DOHH2 (cell line): ENCODE measurements around the gene MOV10.

ENCODE experiments used
- H3F3A ChIP-seq: fragments of 200-600 bp; sonication (generic), shearing (Covaris generic); 2 replicates; pipeline ENCODE4 v1.6.0; 2016; ENCODE audit warnings: antibody characterized with exemption, mild to moderate bottlenecking; ENCODE audit not compliant: control insufficient read depth, insufficient read depth
- H3K27ac ChIP-seq: fragments of 200-600 bp; sonication (generic); 2 replicates; pipeline ENCODE4 v1.5.1; 2014; ENCODE audit warnings: low read depth, mild to moderate bottlenecking, low read length, moderate library complexity
- H3K27me3 ChIP-seq: fragments of 200-600 bp; sonication (generic); 2 replicates; pipeline ENCODE4 v1.6.1; 2014; ENCODE audit warnings: mild to moderate bottlenecking, low read length, mixed read lengths; ENCODE audit not compliant: control insufficient read depth
- H3K36me3 ChIP-seq: fragments of 200-600 bp; sonication (generic); 2 replicates; pipeline ENCODE4 v1.6.1; 2014; ENCODE audit warnings: mild to moderate bottlenecking, low read length, moderate library complexity, mixed read lengths; ENCODE audit not compliant: control insufficient read depth
- H3K4me1 ChIP-seq: fragments of 200-600 bp; sonication (generic); 2 replicates; pipeline ENCODE4 v1.6.1; 2014; ENCODE audit warnings: mild to moderate bottlenecking, low read length, mixed read lengths; ENCODE audit not compliant: control insufficient read depth
- H3K4me2 ChIP-seq: fragments of 200-600 bp; sonication (generic); 2 replicates; pipeline ENCODE4 v1.6.0; 2014; ENCODE audit warnings: mild to moderate bottlenecking, low read length, moderate library complexity
- H3K4me3 ChIP-seq: fragments of 200-600 bp; sonication (generic); 2 replicates; pipeline ENCODE4 v1.5.1; 2014; ENCODE audit warnings: mild to moderate bottlenecking, low read length, mixed read lengths
- H3K79me2 ChIP-seq: fragments of 200-600 bp; sonication (generic); 2 replicates; pipeline ENCODE4 v1.6.1; 2014; ENCODE audit warnings: mild to moderate bottlenecking, low read length, mixed read lengths; ENCODE audit not compliant: control insufficient read depth
- H3K9me2 ChIP-seq: fragments of 200-600 bp; sonication (generic); replicated peaks from 2 replicates; pipeline ENCODE4 v1.6.1; 2014; ENCODE audit warnings: mild to moderate bottlenecking, low read length, mixed read lengths; ENCODE audit not compliant: control insufficient read depth
- H3K9me3 ChIP-seq: fragments of 200-600 bp; sonication (generic); 2 replicates; pipeline ENCODE4 v1.6.1; 2014; ENCODE audit warnings: antibody characterized with exemption, low read length, mixed read lengths; ENCODE audit not compliant: control insufficient read depth, insufficient read depth
- H4K20me1 ChIP-seq: fragments of 200-600 bp; sonication (generic); 2 replicates; pipeline ENCODE4 v1.6.0; 2014; ENCODE audit warnings: low read depth, mild to moderate bottlenecking, antibody characterized with exemption, low read length, moderate library complexity; ENCODE audit not compliant: control insufficient read depth, insufficient read depth
- EZH2phosphoT487 ChIP-seq: fragments of 200-600 bp; sonication (generic); IDR thresholded peaks from 2 replicates; pipeline ENCODE4 v1.6.1; 2017; ENCODE audit warnings: borderline replicate concordance, mild to moderate bottlenecking, antibody characterized with exemption, low read length, moderate library complexity, mixed read lengths
- TF ChIP-seq, protein P1 (sequence below): fragments of 200-600 bp; sonication (generic); IDR thresholded peaks from one replicate; pipeline ENCODE4 v1.5.1; 2014; ENCODE audit warnings: antibody characterized with exemption, mild to moderate bottlenecking, low read depth, low read length; ENCODE audit not compliant: poor library complexity, severe bottlenecking

MOV10 gene

DNA sequence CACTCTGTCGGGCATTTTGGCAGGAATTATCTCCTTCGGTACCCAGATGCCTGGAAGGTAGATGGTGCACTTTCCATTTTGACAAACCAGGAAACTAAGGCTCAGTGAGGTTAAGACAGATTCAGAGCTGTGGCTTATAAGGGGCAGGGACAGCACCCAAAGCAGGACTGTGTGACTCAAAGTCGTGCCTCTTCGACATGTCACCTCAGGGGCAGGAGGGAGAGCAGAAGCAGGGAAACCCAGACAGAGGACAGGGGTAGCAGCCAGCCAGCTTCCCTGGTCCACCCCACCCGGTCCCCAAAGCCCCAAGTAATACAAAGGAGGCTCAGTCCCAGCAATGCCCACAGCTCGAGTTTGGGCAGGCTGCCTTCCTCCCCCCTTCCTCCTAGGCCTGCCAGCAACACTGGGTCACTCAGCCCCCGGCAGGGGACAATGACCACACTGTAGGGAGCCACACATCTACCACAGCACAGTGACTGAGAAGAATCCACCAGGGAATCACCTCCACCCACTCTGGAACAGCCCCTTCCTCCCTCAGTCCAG is 30.0 kb downstream of the MOV10 start:
- Histone ChIP-seq H3K9me2 (no peaks in the 10 kb centered on the region), H3K27ac (peak overlapping the region; percentile 56; the same call in 1 of the 2 replicates), H3K4me1 (peaks cover 56% of the 10 kb centered on the region), H3K27me3 (peaks cover 7% of the 10 kb centered on the region), H3K4me3 (peak overlapping the region; percentile 62), H3F3A (0 out of 2 replicates have a peak, but pooled peaks cover 4% of the 10 kb centered on the region), H3K79me2 (no peaks in the 10 kb centered on the region), H3K36me3 (no peaks in the 10 kb centered on the region), H3K4me2 (peak overlapping the region; percentile 75), H4K20me1 (no peaks in the 10 kb centered on the region), H3K9me3 (no peaks in the 10 kb centered on the region)
- TF ChIP-seq, protein P1, sequence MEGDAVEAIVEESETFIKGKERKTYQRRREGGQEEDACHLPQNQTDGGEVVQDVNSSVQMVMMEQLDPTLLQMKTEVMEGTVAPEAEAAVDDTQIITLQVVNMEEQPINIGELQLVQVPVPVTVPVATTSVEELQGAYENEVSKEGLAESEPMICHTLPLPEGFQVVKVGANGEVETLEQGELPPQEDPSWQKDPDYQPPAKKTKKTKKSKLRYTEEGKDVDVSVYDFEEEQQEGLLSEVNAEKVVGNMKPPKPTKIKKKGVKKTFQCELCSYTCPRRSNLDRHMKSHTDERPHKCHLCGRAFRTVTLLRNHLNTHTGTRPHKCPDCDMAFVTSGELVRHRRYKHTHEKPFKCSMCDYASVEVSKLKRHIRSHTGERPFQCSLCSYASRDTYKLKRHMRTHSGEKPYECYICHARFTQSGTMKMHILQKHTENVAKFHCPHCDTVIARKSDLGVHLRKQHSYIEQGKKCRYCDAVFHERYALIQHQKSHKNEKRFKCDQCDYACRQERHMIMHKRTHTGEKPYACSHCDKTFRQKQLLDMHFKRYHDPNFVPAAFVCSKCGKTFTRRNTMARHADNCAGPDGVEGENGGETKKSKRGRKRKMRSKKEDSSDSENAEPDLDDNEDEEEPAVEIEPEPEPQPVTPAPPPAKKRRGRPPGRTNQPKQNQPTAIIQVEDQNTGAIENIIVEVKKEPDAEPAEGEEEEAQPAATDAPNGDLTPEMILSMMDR: no peak
- TF ChIP-seq EZH2phosphoT487: no peak

DNA sequence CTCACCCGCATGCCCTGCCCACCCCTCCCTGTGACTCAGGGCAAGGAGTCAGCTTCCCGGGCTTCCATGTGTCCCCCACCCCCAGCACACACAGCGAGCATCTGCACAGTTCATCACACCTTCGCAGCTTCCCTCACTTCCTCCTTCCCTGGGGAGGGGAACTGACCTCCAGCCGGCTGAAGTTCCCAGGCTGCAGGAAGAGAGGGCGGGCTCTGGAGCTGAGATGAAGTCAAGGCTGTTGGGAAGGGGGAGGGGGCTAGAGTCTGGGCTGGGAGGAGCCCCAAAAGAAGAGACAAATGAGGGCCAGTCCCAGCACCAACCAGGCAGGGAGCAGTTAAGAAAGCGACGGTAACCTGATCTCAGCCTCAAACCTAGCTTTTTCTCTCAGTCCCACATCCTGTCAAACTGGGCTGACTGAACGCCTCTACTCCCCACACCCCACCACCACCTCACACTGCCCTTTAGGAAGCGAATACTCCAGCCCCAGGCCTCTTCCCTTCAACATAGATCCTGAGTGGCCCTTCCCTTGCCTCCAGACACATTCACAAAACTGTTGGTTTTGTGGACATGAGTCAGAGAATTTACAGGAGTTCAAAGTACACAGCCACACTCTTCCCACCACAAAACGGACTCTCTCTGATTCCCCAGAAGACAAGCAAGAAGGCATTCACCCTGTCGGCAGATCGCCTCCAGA is 30.6 kb downstream of the MOV10 start:
- TF ChIP-seq EZH2phosphoT487: no peak
- TF ChIP-seq, protein P1: no peak

DNA sequence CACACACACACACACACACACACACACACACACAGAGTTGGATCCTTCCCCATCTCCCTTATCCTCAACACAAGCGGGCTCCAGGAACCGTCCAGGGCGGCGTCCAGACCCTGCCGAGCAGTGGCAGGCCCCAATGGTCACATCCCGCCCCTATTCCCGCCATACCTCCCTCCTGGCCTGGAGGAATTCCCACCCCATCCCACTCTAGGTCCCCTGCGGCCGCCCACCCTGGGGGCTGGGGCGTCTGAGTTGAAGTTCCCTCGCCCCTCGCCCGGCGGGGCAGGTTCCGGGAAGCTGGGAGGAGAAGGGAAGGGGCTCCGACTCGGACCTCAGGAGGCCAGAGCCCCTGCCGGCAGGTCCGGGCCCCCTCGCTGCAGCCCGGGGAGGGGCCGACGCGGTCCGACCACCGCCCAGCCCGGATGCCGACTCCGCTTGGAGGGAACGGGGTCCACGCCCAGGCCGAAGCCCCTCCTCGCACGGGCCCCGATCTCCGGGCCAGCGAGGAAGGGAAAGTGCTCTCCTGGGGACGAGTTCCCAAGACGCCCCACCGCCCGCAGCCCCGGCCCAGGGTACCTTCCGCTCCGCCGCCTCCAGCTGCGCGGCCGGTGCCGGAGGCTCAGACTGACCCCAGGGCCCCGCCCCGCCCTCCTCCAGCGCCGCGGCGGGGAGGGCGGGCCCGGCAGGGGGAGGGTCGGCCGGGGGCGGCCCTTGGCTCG is 32.2 kb downstream of the MOV10 start, which contains the start of gene RHOC:
Gene RHOC, minus strand, starts transcription at position 623 of the 716 bp plus-strand sequence. CDS start 3,328 bp downstream, outside the sequence.
- no peaks in the 10 kb centered on the region for H3K9me2 ChIP-seq
- H3K27ac ChIP-seq: no peak within 1 kb of the TSS
- peaks cover 39% of the 10 kb centered on the region for H3K4me1 ChIP-seq
- TF ChIP-seq, protein P1: no peak
- no peak for TF ChIP-seq EZH2phosphoT487
- peak within 1 kb of the TSS; percentile 75 for H3K4me2 ChIP-seq
- H3K36me3 ChIP-seq: no peaks in the 10 kb centered on the region
- no peaks in the 10 kb centered on the region for H3K9me3 ChIP-seq
- H4K20me1 ChIP-seq: no peaks in the 10 kb centered on the region
- 0 out of 2 replicates have a peak, but pooled peaks cover 4% of the 10 kb centered on the region for H3F3A ChIP-seq
- peaks cover 7% of the 10 kb centered on the region for H3K27me3 ChIP-seq
- no peaks in the 10 kb centered on the region for H3K79me2 ChIP-seq
- peak within 1 kb of the TSS; percentile 72 for H3K4me3 ChIP-seq

More for the DNA sequence above, 30.6 kb downstream of the MOV10 start:
- H3K27ac ChIP-seq: peak overlapping the region; percentile 56
- no peaks in the 10 kb centered on the region for H3K36me3 ChIP-seq
- 0 out of 2 replicates have a peak, but pooled peaks cover 4% of the 10 kb centered on the region for H3F3A ChIP-seq
- no peaks in the 10 kb centered on the region for H3K79me2 ChIP-seq
- H3K9me3 ChIP-seq: no peaks in the 10 kb centered on the region
- peaks cover 7% of the 10 kb centered on the region for H3K27me3 ChIP-seq
- H4K20me1 ChIP-seq: no peaks in the 10 kb centered on the region
- no peaks in the 10 kb centered on the region for H3K9me2 ChIP-seq
- H3K4me2 ChIP-seq: peak overlapping the region; percentile 75
- H3K4me3 ChIP-seq: peak overlapping the region; percentile 62
- H3K4me1 ChIP-seq: peaks cover 50% of the 10 kb centered on the region
